ENCODE measurements around the gene FASN.

- TF ChIP-seq CTCF (IDR thresholded peaks at IDR 0.05), result no peak
- no peak for TF ChIP-seq EZH2 (IDR thresholded peaks at IDR 0.05; ENCODE audit: borderline replicate concordance, insufficient read depth, low read depth, low read length, poor library complexity, severe bottlenecking)
Measured at GRCh38 chr17:82073446-82073845, 24.6 kb downstream of the FASN start.

Data from B cell (primary cell).